Umbilical cord (tissue), 2 donors: Measurements from ENCODE around the gene YWHAB. TPM values are rescaled to one million over a fixed set of nuclear protein-coding genes. Genes with fewer than 3 reads are reported as not detected.
"Not testable (repeated sequence)": the region's sequence is repeated elsewhere in the genome, so short reads cannot be mapped to it uniquely, and the experiment has no call there.

Source experiments
- DNase-seq: peaks from one replicate; pipeline ENCODE4 v3.0.0-alpha.2; 2015; ENCODE audit warnings: low spot score
- total RNA-seq: library from RNA; depleted of rRNA; stranded (reverse); fragments of >200 nt; gene quantifications from one replicate; pipeline ENCODE4 v1.2.3, GENCODE V29; 2014; ENCODE audit warnings: low replicate concordance; ENCODE audit not compliant: insufficient read depth

YWHAB gene
- total RNA-seq, 1 donor from 2014 or later: 57.5 TPM

DNA sequence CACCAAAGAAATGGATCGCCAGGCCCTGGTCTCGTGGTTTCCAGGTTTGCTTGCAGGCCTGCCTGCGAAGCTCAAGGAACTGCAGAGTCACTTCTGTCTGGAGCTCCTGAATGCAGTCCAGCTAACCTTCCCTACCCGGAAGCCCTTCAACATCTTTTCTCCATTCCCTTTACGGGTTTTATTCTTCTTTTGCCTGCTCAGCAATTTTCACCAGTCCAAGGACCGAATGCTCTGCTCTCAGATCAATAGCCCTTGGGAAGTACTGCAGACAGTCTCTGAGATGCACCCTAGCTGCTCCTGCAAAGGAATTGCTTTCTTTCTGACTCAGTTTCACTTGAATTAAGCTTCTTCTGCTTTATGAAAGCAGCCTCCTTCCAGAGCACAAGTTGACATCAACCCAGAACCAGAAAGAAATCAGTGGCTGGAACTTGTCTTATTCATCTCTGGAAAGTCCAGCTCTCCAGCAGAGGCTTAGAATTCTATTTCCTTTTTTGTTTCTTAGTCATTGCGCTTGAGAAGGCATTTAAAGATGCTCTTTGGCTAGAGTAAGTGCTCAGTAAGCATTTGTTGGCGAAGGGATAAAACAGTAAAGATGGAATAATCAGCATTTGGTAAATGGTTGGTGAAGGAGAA lies 18.7 kb upstream of the YWHAB start:
- DNase-seq: peak; percentile 60

DNA sequence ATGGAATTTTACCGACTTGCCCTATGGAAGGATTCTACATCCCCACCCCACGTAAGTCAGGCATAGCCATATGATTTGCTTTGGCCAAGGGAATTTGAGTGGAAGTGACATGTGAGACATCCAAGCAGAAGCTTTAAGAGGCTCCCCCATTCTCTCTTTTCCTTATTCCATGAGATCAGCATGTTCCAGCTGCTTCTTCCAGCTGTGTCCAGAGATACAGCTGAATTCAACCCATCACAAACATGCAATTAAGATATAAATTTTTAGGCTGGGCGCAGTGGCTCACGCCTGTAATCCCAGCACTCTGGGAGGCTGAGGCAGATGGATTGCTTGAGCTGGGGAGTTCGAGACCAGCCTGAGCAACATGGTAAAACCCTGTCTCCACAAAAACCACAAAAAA lies 16.0 kb upstream of the YWHAB start:
- no peak for DNase-seq

- DNase-seq: not testable (repeated sequence)
Measured at GRCh38 chr20:44882360-44882759, 3.1 kb upstream of the YWHAB start.

DNA sequence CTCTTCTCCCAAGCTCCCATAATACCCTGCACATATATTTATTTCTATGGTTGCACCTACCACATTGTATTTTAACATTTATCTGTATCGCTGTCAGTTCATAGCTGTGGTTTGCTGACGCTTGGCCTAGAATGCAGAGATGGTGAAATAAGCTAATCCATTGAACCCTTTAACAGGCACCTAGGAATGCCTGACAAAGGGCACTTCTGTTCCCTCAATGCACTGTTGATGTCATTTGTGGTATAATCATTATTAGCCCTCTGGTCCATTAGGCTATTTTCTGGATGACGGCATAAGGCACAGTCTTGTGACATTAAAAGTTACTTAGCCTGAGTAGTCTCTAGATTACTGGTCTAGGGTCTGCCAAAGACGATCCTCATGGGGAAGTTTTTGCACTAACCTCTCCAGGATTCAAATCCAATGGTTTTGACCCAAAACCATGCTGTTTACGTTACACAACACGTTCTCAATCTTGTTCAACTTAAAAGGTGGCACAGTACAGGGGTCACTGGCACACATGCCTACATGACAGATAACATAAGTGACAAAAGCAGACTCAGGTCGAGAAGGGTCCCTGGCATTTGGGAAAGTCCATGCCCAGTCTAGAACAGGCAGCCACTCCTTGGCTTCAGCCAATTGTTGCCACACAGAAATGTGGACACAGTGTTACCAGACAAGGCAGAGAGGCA lies 2.1 kb upstream of the YWHAB start:
- no peak for DNase-seq

- no peak for DNase-seq
Measured at GRCh38 chr20:44884907-44885391, 556 bp upstream of the YWHAB start.

GRCh38 chr20:44886266-44886651 lies 754 bp downstream of the YWHAB start:
- DNase-seq: no peak

DNA sequence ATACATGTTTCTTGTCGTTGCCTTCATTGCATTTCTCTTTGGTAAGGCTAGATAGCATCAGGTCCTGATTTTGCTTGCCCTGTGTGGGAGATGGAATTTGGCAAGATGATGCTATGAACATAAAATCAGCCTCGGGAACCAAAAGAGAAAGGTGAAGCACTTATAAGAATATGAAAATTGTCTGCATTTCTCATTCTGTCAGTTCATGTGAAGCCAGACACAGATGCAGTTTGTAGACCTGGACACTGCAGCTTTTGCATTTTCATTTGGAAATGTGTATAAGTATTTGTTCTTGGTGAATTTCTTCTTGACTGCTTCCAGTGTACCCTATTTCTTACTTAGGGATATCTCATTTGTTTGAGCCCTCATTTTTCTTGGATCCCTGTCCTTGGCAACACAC lies 1.3 kb downstream of the YWHAB start:
- DNase-seq: no peak

DNA sequence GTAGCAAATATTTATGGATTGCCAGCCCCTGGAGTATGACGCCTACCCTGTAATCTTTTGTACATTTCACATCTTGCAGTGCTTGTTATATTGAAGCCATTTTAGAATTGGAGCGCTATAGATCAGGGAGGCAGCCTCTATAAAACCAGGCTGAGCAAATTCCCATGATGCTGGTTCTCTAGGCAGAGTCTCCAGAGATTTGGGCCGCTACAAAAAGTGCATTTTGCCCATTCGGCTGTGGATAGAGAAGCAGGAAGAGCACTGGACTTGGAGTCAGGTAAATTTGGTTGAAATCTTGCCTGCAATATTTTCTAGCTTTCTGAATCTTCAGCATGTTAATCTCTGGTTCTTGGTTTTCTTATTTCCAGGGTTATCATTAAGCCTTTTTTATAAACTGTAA lies 2.0 kb downstream of the YWHAB start:
- DNase-seq: no peak

GRCh38 chr20:44888226-44889103 lies 3.0 kb downstream of the YWHAB start:
- DNase-seq: peak; percentile 21

DNA sequence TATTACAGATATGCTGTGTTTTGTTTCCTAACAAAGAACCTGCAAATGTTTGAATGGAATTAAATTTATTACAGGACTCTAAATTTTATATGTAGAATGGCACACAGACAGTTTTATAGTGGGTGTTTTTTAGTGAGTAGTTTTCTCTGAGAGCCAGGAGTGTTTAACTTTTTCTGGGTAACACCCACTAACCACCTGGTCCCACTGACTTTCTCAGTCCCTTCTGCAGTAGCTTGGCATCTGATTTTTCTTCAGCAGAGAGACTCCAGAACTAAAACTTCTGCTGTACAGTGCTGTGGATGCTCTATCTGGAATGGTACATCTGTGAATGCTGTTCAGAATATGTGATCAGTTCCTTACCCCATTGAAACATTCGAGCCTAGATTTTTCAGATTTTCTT lies 6.3 kb downstream of the YWHAB start:
- DNase-seq: no peak

DNA sequence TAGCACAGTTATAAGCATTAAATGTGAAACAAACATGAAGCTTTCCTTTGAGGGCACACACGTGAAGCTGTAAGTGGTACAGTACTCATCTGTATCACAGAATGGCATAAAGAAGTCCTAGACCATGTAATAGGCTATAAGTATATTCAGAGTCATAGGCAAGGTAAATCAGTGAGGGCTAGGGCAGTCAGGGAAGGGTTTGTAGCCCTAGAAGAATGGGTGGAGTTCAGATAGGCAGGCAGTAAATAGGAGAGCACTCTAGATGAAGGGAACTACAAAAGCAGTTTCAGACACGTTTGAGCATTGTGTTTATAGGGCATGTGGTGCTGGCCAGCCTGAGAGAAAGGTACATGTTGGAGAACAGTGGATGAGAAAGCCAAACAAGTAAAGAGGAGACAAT lies 9.5 kb downstream of the YWHAB start:
- DNase-seq: no peak

- DNase-seq: no peak
Measured at GRCh38 chr20:44896583-44896982, 11.1 kb downstream of the YWHAB start.

GRCh38 chr20:44897133-44897532 lies 11.6 kb downstream of the YWHAB start:
- DNase-seq: no peak

- DNase-seq: no peak
Measured at GRCh38 chr20:44900231-44900854, 14.8 kb downstream of the YWHAB start.

DNA sequence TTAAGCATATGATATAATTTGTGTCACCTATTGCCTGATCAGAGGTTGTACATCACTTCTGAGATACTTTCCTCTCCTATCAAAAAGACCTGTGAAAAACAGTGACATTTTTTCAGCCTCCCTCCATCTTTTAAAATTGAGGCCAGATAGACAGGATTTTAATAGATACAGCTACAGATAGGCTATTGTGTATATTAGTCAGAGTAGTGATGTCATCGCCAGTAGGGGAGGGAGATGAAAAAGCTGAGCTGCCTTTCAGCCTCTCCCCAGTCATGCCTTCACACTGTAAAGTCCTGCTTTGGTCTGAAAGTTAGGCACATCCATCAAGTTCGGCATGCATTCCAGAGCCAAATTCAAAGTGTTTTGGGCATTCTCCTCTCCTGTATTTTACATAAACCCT lies 16.5 kb downstream of the YWHAB start:
- DNase-seq: no peak

DNA sequence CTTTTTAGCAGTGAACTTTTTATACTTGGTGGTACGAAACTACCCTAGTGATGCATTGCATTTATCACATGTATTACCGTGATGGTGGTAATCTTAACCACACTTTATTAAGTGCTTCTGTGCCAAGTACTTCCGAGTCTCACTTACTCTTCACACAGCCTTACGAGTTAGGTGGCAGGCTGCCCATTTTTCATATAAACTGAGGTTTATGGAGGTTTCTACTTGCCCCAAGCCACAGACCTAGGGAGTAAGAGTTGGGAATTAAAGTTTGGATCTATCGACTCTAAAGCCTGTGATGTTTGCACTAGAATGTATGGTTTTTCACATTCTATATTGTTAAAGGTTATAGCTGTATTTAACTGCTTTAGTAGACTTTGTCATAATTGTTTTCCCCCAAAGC lies 18.9 kb downstream of the YWHAB start:
- no peak for DNase-seq

DNA sequence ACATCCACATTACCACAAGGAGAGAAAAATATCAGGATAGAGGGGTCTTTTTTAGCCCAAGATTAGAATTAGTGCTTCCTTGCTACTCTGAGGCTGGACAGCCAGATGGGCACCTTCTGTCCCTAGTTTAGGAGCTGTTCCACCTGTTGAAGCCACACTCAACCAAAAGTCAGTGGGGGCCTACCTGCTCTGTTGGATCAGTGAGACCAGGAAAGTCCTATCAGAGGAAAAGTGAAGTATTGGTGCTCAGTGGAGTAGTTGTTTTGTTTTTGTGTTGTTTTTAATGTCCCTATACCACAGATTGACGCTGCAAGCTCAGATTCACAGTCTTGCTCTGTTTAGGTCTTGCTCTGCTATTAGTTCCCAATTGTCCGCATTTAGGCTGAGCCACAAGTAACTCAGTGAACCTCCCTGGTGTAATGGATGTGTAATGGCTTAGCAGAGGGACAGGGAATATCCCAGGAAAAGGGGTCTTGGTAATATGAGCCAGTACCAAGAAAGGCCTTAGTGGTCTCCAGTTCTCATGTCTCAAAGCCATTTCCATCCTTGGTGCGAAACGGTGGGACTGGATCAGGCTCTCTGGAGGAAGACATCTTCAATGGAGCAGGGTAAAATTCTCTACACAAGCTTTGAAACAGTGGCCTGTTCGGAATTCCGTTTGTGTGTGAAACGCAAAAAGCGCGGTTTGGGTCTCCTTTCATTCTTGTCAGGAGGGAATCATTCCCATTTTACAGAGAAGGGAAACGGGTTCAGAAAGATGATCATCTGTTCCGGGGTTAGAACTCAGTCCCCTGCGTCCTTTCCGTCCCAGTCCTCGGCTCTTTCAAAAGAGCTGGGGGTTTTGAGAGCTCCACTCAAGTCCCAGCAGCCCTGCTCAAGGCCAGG lies 23.7 kb downstream of the YWHAB start:
- no peak for DNase-seq

GRCh38 chr20:44909872-44910689 lies 24.6 kb downstream of the YWHAB start, which contains the start of gene PABPC1L:
PABPC1L (plus strand) TSS chr20:44910060; CDS start chr20:44910144, 84 bp downstream.
- DNase-seq: peak; percentile 55

GRCh38 chr20:44910690-44911262 lies 25.3 kb downstream of the YWHAB start:
- no peak for DNase-seq
